HG03469 (cell line): ENCODE data around the gene OVOL2.

Experiments used
- ATAC-seq: cut with Tn5 transposase; IDR thresholded peaks from one replicate; pipeline ENCODE4 v1.9.1; 2021; ENCODE audit warnings: mild to moderate bottlenecking, moderate library complexity, moderate number of reproducible peaks; ENCODE audit not compliant: unreplicated experiment

The OVOL2 gene

GRCh38 chr20:18018100-18018499, 39.6 kb downstream of the OVOL2 start:
- ATAC-seq, result no peak

GRCh38 chr20:18016772-18017171, 40.9 kb downstream of the OVOL2 start:
- ATAC-seq, result no peak

GRCh38 chr20:18014411-18014810, 43.3 kb downstream of the OVOL2 start:
- no peak for ATAC-seq

- no peak for ATAC-seq
Measured at GRCh38 chr20:18012901-18013300, 44.8 kb downstream of the OVOL2 start.

- ATAC-seq, result no peak
Measured at GRCh38 chr20:18011951-18012645, 45.6 kb downstream of the OVOL2 start.

- no peak for ATAC-seq
Measured at GRCh38 chr20:18011482-18011881, 46.2 kb downstream of the OVOL2 start.

- no peak for ATAC-seq
Measured at GRCh38 chr20:18009116-18009515, 48.6 kb downstream of the OVOL2 start.

GRCh38 chr20:18007534-18008292, 50.0 kb downstream of the OVOL2 start:
- no peak for ATAC-seq

GRCh38 chr20:18006684-18007083, 51.0 kb downstream of the OVOL2 start:
- ATAC-seq, result no peak

- no peak for ATAC-seq
Measured at GRCh38 chr20:18005990-18006364, 51.7 kb downstream of the OVOL2 start.

- peak; percentile 97 for ATAC-seq
Measured at GRCh38 chr20:18005170-18005989, 52.3 kb downstream of the OVOL2 start.

GRCh38 chr20:18004384-18005031, 53.2 kb downstream of the OVOL2 start:
- no peak for ATAC-seq

- ATAC-seq, result no peak
Measured at GRCh38 chr20:18003897-18004296, 53.8 kb downstream of the OVOL2 start.

GRCh38 chr20:18001131-18001921, 56.4 kb downstream of the OVOL2 start:
- no peak for ATAC-seq

- no peak for ATAC-seq
Measured at GRCh38 chr20:17999566-17999965, 58.1 kb downstream of the OVOL2 start.

- ATAC-seq, result no peak
Measured at GRCh38 chr20:17998446-17998845, 59.3 kb downstream of the OVOL2 start.

GRCh38 chr20:17995967-17996819, 61.5 kb downstream of the OVOL2 start:
- no peak for ATAC-seq

- ATAC-seq, result no peak
Measured at GRCh38 chr20:17993546-17993945, 64.2 kb downstream of the OVOL2 start.

- ATAC-seq, result no peak
Measured at GRCh38 chr20:17992847-17993513, 64.7 kb downstream of the OVOL2 start.
